SK-N-SH treated with all-trans-retinoic acid at 6 μM for 48 hours (cell line): ENCODE results near the gene CLDN2.

ENCODE experiments used
- ATAC-seq: fragments of 200-7000 bp; cut with Tn5 transposase; 3 replicates; pipeline ENCODE4 v1.9.1; 2020; ENCODE audit warnings: mild to moderate bottlenecking, moderate library complexity
- ARNTL ChIP-seq: fragments of 450-650 bp; formaldehyde crosslinking; IDR thresholded peaks from 2 replicates; pipeline ENCODE4 v1.5.0; 2020; ENCODE audit warnings: low read depth, mild to moderate bottlenecking, moderate library complexity, borderline replicate concordance
- BACH2 ChIP-seq: fragments of 250-450 bp; sonication (Bioruptor Pico); IDR thresholded peaks from 2 replicates; pipeline ENCODE4 v1.9.0; 2021; ENCODE audit warnings: mild to moderate bottlenecking, borderline replicate concordance
- CREB5 ChIP-seq: fragments of 250-450 bp; sonication (Bioruptor Pico); IDR thresholded peaks from 2 replicates; pipeline ENCODE4 v1.5.1; 2020; ENCODE audit warnings: low read depth, mild to moderate bottlenecking, moderate library complexity
- CSDC2 ChIP-seq: fragments of 250-450 bp; sonication (Bioruptor Pico); IDR thresholded peaks from 2 replicates; pipeline ENCODE4 v1.5.0; 2020; ENCODE audit warnings: mild to moderate bottlenecking, moderate library complexity
- CSRNP3 ChIP-seq: fragments of 250-450 bp; sonication (Bioruptor Pico); IDR thresholded peaks from 2 replicates; pipeline ENCODE4 v1.5.1; 2021; ENCODE audit warnings: mild to moderate bottlenecking, moderate library complexity
- ESRRG ChIP-seq: fragments of 250-450 bp; sonication (Bioruptor Pico); IDR thresholded peaks from 2 replicates; pipeline ENCODE4 v1.6.1; 2021; ENCODE audit warnings: mild to moderate bottlenecking
- ISL1 ChIP-seq: fragments of 250-450 bp; sonication (Bioruptor Pico); IDR thresholded peaks from 2 replicates; pipeline ENCODE4 v2.1.2; 2022; ENCODE audit warnings: mild to moderate bottlenecking, moderate library complexity
- OSR1 ChIP-seq: fragments of 250-450 bp; sonication (Bioruptor Pico); IDR thresholded peaks from 2 replicates; pipeline ENCODE4 v1.8.0; 2022; ENCODE audit warnings: moderate library complexity, mild to moderate bottlenecking, inconsistent platforms
- PATZ1 ChIP-seq: fragments of 250-450 bp; sonication (Bioruptor Pico); IDR thresholded peaks from 2 replicates; pipeline ENCODE4 v1.8.0; 2020; ENCODE audit warnings: mild to moderate bottlenecking, moderate library complexity, borderline replicate concordance
- POU6F1 ChIP-seq: fragments of 250-450 bp; sonication (Bioruptor Pico); IDR thresholded peaks from 2 replicates; pipeline ENCODE4 v1.8.0; 2021; ENCODE audit warnings: low read depth, mild to moderate bottlenecking, moderate library complexity, borderline replicate concordance
- PPARA ChIP-seq: fragments of 250-450 bp; sonication (Bioruptor Pico); IDR thresholded peaks from 2 replicates; pipeline ENCODE4 v1.5.0; 2020; ENCODE audit warnings: mild to moderate bottlenecking, borderline replicate concordance
- RARB ChIP-seq: fragments of 250-450 bp; sonication (Bioruptor Pico); IDR thresholded peaks from 2 replicates; pipeline ENCODE4 v1.8.0; 2021; ENCODE audit warnings: mild to moderate bottlenecking, moderate library complexity
- SNAI2 ChIP-seq: fragments of 250-450 bp; sonication (Bioruptor Pico); IDR thresholded peaks from 2 replicates; pipeline ENCODE4 v1.5.0; 2020; ENCODE audit warnings: mild to moderate bottlenecking, moderate library complexity
- TCF4 ChIP-seq: fragments of 250-450 bp; sonication (Bioruptor Pico); IDR thresholded peaks from 2 replicates; pipeline ENCODE4 v1.8.0; 2021; ENCODE audit warnings: mild to moderate bottlenecking, moderate library complexity, borderline replicate concordance
- TOX ChIP-seq: fragments of 250-450 bp; sonication (Bioruptor Pico); IDR thresholded peaks from 2 replicates; pipeline ENCODE4 v1.8.0; 2021; ENCODE audit warnings: mild to moderate bottlenecking, moderate library complexity, borderline replicate concordance
- TSHZ2 ChIP-seq: fragments of 250-450 bp; sonication (Bioruptor Pico); IDR thresholded peaks from 2 replicates; pipeline ENCODE4 v1.5.0; 2020; ENCODE audit warnings: mild to moderate bottlenecking, moderate library complexity
- ZC3H10 ChIP-seq: fragments of 250-450 bp; sonication (Bioruptor Pico); IDR thresholded peaks from 2 replicates; pipeline ENCODE4 v1.5.1; 2021; ENCODE audit warnings: mild to moderate bottlenecking, moderate library complexity
- ZFP30 ChIP-seq: fragments of 450-650 bp; formaldehyde crosslinking; IDR thresholded peaks from 2 replicates; pipeline ENCODE4 v1.5.0; 2022; ENCODE audit warnings: mild to moderate bottlenecking, moderate library complexity
- ZNF565 ChIP-seq: fragments of 450-650 bp; formaldehyde crosslinking; conservative IDR thresholded peaks from 2 replicates; pipeline ENCODE4 v1.5.0; 2020; ENCODE audit warnings: low read depth, mild to moderate bottlenecking, moderate library complexity
- ZNF70 ChIP-seq: fragments of 450-650 bp; formaldehyde crosslinking; IDR thresholded peaks from 2 replicates; pipeline ENCODE4 v1.5.0; 2020; ENCODE audit warnings: mild to moderate bottlenecking, moderate library complexity
- ZNF8 ChIP-seq: fragments of 450-650 bp; formaldehyde crosslinking; IDR thresholded peaks from 2 replicates; pipeline ENCODE4 v1.5.0; 2020; ENCODE audit warnings: mild to moderate bottlenecking, moderate library complexity

Gene CLDN2

GRCh38 chrX:106940068-106940467 lies 19.9 kb downstream of the CLDN2 start (continued):
- TF ChIP-seq TSHZ2 (CRISPR knock-in tag) = no peak
- TF ChIP-seq ZNF8 (CRISPR knock-in tag) = no peak
- TF ChIP-seq TOX (CRISPR knock-in tag) = no peak
- TF ChIP-seq BACH2 (CRISPR knock-in tag) = no peak

- ATAC-seq = no peak
- no peak for TF ChIP-seq BACH2 (CRISPR knock-in tag)
- TF ChIP-seq ZNF565 (CRISPR knock-in tag) = no peak
- TF ChIP-seq RARB = no peak
- TF ChIP-seq PATZ1 (CRISPR knock-in tag) = no peak
- no peak for TF ChIP-seq TCF4 (CRISPR knock-in tag)
- TF ChIP-seq ZFP30 (CRISPR knock-in tag) = no peak
- TF ChIP-seq PPARA = no peak
- no peak for TF ChIP-seq ISL1
These were observed 26.3 kb downstream of the CLDN2 start for GRCh38 chrX:106946464-106946863.

GRCh38 chrX:106948641-106949040 lies 28.4 kb downstream of the CLDN2 start:
- ATAC-seq = no peak
- TF ChIP-seq CSRNP3 = no peak
- no peak for TF ChIP-seq TSHZ2 (CRISPR knock-in tag)
- no peak for TF ChIP-seq ESRRG (CRISPR knock-in tag)
- no peak for TF ChIP-seq CSDC2 (CRISPR knock-in tag)
- no peak for TF ChIP-seq PPARA
- TF ChIP-seq ARNTL (CRISPR knock-in tag) = no peak
- TF ChIP-seq BACH2 (CRISPR knock-in tag) = no peak
- no peak for TF ChIP-seq POU6F1 (CRISPR knock-in tag)
- TF ChIP-seq ZNF565 (CRISPR knock-in tag) = no peak
- no peak for TF ChIP-seq ZC3H10 (CRISPR knock-in tag)
- no peak for TF ChIP-seq TOX (CRISPR knock-in tag)
- TF ChIP-seq PATZ1 (CRISPR knock-in tag) = no peak
- no peak for TF ChIP-seq ZNF70 (CRISPR knock-in tag)
- TF ChIP-seq ISL1 = no peak
- TF ChIP-seq ZNF8 (CRISPR knock-in tag) = no peak
- TF ChIP-seq ZFP30 (CRISPR knock-in tag) = no peak
- TF ChIP-seq RARB = no peak
- no peak for TF ChIP-seq CREB5 (CRISPR knock-in tag)
- TF ChIP-seq SNAI2 (CRISPR knock-in tag) = no peak
- no peak for TF ChIP-seq OSR1
